Gastrocnemius medialis (tissue), 4 donors: Measurements from ENCODE around the gene TNIK. TPM values are rescaled to one million over a fixed set of nuclear protein-coding genes. Genes with fewer than 3 reads are reported as not detected.

Experiments
- ATAC-seq, 2 donors: fragments of 150-250 bp; one replicate each; pipeline ENCODE4 v1.9.1; 2016
- DNase-seq, 2 donors: peaks; one replicate each; pipeline ENCODE4 v3.0.0-alpha.2; 2019
- H3K27ac ChIP-seq, 4 donors: fragments of 200-600 bp; sonication (generic); 1 replicate in 1 of 4; 2 replicates in 3 of 4; pipeline ENCODE4 v1.5.1; 2016 to 2018; ENCODE audit warnings: mild to moderate bottlenecking in 2 of 4, moderate library complexity in 1 of 4
- H3K27me3 ChIP-seq, 3 donors: fragments of 200-600 bp; sonication (generic) in 2 of 3; 1 replicate in 1 of 3; 2 replicates in 2 of 3; pipeline versions ENCODE4 v1.5.1 to v1.6.0; 2016 to 2019; ENCODE audit warnings: mild to moderate bottlenecking in 1 of 3, moderate library complexity in 1 of 3
- H3K36me3 ChIP-seq, 2 donors: fragments of 200-600 bp; sonication (generic) in 1 of 2; one replicate each; pipeline ENCODE4 v1.5.1; 2017 to 2018
- H3K4me1 ChIP-seq, 2 donors: fragments of 200-600 bp; sonication (generic) in 1 of 2; one replicate each; pipeline ENCODE4 v1.5.1; 2016 to 2017; ENCODE audit warnings: mild to moderate bottlenecking in 2 of 2
- H3K4me3 ChIP-seq, 4 donors: fragments of 200-600 bp; sonication (generic) in 3 of 4; 1 replicate in 1 of 4; 2 replicates in 3 of 4; pipeline ENCODE4 v1.5.1; 2016 to 2019; ENCODE audit warnings: mild to moderate bottlenecking in 2 of 4
- H3K9me3 ChIP-seq, 3 donors: fragments of 200-600 bp; sonication (generic) in 2 of 3; 1 replicate in 1 of 3; 2 replicates in 2 of 3; pipeline ENCODE4 v1.5.1; 2016 to 2019
- POLR2A ChIP-seq, 2 donors: fragments of 450-650 bp; IDR thresholded peaks; one replicate each; pipeline ENCODE4 v1.6.1; 2017; ENCODE audit warnings: antibody characterized with exemption in 2 of 2, mild to moderate bottlenecking in 2 of 2, moderate library complexity in 2 of 2
- in situ Hi-C, 4 donors: fragments of 200-750 bp; cut with MboI; loops; one replicate each; pipeline versions ENCODE4 v1.15.0 to v1.8.0; 2017; ENCODE audit warnings: low sequenced_read_pairs in 4 of 4
- intact Hi-C: fragments of 100-400 bp; cut with DNase I; formaldehyde crosslinking; loops from one replicate; pipeline ENCODE4 v1.15.1; 2023; ENCODE audit warnings: low total_unique reads
- total RNA-seq, 4 donors: library from RNA; depleted of rRNA; stranded (reverse); fragments of >200 nt; gene quantifications; one replicate each; pipeline versions ENCODE4 v1.1.0 to v1.2.3, GENCODE V29; 2016
- TF ChIP-seq, protein P1 (sequence below), 5 experiments: fragments of 450-650 bp in 3 of 5; fragments of 200-600 bp in 2 of 5; sonication (generic) in 2 of 5; IDR thresholded peaks in 4 of 5; conservative IDR thresholded peaks in 1 of 5; 1 replicate in 4 of 5; 2 replicates in 1 of 5; pipeline ENCODE4 v1.5.1; 2016 to 2019; ENCODE audit warnings: antibody characterized with exemption in 5 of 5, mild to moderate bottlenecking in 3 of 5, moderate library complexity in 3 of 5

The TNIK gene
- total RNA-seq, 4 donors from 2014 or later = 5.2 to 19.7 (median 10.6) TPM

DNA sequence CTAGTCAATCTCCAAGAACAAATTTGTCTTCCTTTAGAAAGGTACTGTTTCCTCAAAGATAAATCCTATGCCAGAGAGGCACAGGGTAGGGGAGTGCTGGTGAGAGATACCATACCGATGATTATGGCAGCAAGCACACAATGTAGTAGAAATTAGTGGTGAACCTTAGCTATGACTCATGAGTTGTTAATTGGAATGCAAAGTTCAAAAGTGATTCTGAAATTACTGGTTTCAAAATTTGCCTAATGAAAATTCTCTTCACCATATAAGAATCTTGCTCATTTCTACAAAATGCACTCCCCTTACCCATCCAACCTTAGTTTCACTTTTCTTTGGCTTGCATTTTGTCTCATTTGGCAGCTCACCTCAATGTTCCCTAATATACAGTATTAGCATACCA is 294.2 kb downstream of the TNIK start:
- Histone ChIP-seq H3K36me3 (peaks cover 2 to 23% of the 10 kb centered on the region in 2 donors), H3K27ac (no peak overlapping the region), H3K4me3 (no peak overlapping the region), H3K9me3 (no peaks in the 10 kb centered on the region), H3K27me3 (no peaks in the 10 kb centered on the region), H3K4me1 (no peaks in the 10 kb centered on the region)
- no peak for TF ChIP-seq POLR2A (IDR thresholded peaks at IDR 0.05)
- TF ChIP-seq, protein P1, sequence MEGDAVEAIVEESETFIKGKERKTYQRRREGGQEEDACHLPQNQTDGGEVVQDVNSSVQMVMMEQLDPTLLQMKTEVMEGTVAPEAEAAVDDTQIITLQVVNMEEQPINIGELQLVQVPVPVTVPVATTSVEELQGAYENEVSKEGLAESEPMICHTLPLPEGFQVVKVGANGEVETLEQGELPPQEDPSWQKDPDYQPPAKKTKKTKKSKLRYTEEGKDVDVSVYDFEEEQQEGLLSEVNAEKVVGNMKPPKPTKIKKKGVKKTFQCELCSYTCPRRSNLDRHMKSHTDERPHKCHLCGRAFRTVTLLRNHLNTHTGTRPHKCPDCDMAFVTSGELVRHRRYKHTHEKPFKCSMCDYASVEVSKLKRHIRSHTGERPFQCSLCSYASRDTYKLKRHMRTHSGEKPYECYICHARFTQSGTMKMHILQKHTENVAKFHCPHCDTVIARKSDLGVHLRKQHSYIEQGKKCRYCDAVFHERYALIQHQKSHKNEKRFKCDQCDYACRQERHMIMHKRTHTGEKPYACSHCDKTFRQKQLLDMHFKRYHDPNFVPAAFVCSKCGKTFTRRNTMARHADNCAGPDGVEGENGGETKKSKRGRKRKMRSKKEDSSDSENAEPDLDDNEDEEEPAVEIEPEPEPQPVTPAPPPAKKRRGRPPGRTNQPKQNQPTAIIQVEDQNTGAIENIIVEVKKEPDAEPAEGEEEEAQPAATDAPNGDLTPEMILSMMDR (IDR thresholded peaks at IDR 0.05 in 4 of 5, conservative IDR thresholded peaks at IDR 0.05 in 1 of 5) = no peak
- in situ Hi-C loops (loop anchor here in 2 of 4 donors (25.0 kb wide), 1 partner anchor 396 kb away; no protein-coding TSS in a partner anchor), intact Hi-C loops (no loop called here)
- ATAC-seq (no peak), DNase-seq (no peak)

DNA sequence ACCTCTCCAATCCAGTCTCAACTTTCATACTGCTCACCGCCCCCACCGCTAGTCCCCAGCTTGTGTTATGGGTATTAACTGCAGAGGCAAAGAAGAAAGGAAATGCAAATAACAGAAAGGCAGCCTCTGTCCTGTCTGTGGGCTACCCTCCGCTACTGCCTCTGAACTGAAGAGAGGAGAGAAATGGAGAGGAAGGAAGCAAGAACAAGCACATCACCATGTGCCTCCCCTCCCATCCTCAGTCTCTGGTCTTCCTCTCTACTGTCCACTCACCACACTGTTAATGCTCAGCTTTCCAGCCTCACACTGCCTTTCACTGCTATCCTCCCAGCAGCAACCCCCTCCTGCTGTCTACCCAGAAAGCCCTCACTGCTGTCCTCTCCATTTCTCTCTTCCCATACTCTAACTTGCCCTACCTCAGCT is 294.7 kb downstream of the TNIK start:
- Histone ChIP-seq H3K27me3 (no peaks in the 10 kb centered on the region), H3K4me3 (no peak overlapping the region), H3K4me1 (no peaks in the 10 kb centered on the region), H3K9me3 (no peaks in the 10 kb centered on the region), H3K27ac (no peak overlapping the region), H3K36me3 (peaks cover 2 to 27% of the 10 kb centered on the region in 2 donors)
- intact Hi-C loops = no loop called here
- in situ Hi-C loops = loop anchor here in 2 of 4 donors (25.0 kb wide), 1 partner anchor 397 kb away; no protein-coding TSS in a partner anchor
- DNase-seq (no peak), ATAC-seq (no peak)
- TF ChIP-seq POLR2A (IDR thresholded peaks at IDR 0.05) = no peak
- TF ChIP-seq, protein P1 (IDR thresholded peaks at IDR 0.05 in 4 of 5, conservative IDR thresholded peaks at IDR 0.05 in 1 of 5) = no peak

DNA sequence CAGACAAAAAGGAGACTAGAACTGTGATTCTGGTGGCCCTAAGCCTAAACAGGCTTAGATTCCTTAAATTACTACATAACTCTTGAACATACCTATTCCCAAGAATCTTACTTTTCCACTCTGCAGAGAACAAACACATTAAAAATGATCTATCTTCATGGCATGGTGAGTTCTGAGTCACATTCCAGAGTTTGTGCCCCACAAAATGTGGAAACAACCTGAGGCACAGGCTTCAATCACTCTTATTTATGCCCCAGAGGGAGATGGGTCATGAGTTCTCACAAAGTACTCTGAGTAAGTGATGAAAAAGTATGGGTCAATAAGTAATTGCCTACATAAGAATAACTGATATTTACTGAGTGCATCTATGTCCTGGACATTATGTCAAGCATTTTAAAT is 296.1 kb downstream of the TNIK start:
- H3K27me3 ChIP-seq = no peaks in the 10 kb centered on the region
- intact Hi-C loops (no loop called here), in situ Hi-C loops (loop anchor here in 2 of 4 donors (25.0 kb wide), 1 partner anchor 398 kb away; no protein-coding TSS in a partner anchor)
- no peaks in the 10 kb centered on the region for H3K9me3 ChIP-seq
- H3K4me3 ChIP-seq = no peak overlapping the region
- no peak overlapping the region for H3K27ac ChIP-seq
- DNase-seq (no peak), ATAC-seq (no peak)
- no peaks in the 10 kb centered on the region for H3K4me1 ChIP-seq
- no peak for TF ChIP-seq POLR2A (IDR thresholded peaks at IDR 0.05)
- TF ChIP-seq, protein P1 (IDR thresholded peaks at IDR 0.05 in 4 of 5, conservative IDR thresholded peaks at IDR 0.05 in 1 of 5) = no peak
- H3K36me3 ChIP-seq = peaks cover 2 to 32% of the 10 kb centered on the region in 2 donors

DNA sequence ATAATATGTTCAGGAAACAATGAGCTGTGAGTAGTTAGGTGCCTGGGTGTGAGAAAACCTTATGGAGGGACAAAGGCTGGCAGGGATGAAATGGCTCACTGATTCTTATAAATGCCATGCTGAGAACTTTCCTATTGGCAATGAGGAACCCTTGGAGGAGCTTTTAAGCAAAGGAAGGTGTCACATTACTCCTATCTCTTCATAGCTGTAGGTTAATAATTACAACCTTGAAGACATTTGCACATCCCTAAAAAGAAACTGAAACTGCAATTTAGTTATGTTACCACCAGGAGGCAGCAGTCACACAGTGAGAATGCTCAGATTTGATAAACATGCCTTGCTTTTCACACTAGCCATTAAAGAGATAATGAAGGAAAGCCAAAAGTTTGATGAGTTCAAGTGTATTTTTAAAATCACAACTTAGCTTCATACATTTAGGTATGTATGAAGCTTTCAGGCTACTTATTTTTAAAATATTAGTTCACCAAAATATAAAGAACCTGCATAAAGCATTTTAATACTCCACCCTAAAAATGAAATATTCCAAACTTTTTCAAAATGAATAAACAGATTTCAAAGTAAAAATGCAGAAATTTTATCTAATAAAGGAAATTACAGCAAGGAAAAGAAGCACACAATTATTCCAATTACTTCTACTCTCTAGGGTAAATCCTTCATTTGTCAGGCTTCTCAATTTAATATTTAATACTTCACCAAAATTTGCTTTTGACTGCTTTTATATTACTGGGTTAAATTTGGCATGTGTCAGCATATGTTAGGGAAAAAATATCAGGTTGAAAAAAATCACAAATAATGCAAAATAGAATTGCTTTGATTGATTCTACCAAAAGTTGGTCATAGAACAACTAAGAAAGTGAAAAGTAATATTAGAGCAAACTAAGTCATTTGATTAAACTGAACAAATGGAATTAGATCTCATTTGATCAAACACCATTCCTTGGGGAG is 296.8 kb downstream of the TNIK start:
- in situ Hi-C loops = loop anchor here in 2 of 4 donors (25.0 kb wide), 1 partner anchor 399 kb away; no protein-coding TSS in a partner anchor

More for the DNA sequence above, 296.8 kb downstream of the TNIK start:
- TF ChIP-seq, protein P1 (IDR thresholded peaks at IDR 0.05 in 4 of 5, conservative IDR thresholded peaks at IDR 0.05 in 1 of 5) = peak in 3 of 5 experiments; percentile 32 to 48 (median 46)
- no peak for TF ChIP-seq POLR2A (IDR thresholded peaks at IDR 0.05)
- Histone ChIP-seq H3K4me1 (no peaks in the 10 kb centered on the region), H3K9me3 (no peaks in the 10 kb centered on the region), H3K27me3 (no peaks in the 10 kb centered on the region), H3K36me3 (peaks cover 0 to 32% of the 10 kb centered on the region in 2 donors), H3K27ac (no peak overlapping the region), H3K4me3 (no peak overlapping the region)
- ATAC-seq (no peak), DNase-seq (no peak)
- intact Hi-C loops = no loop called here
